ENCODE measurements around the gene CDK5.

The CDK5 gene

GRCh38 chr7:151070574-151070960 lies 12.9 kb upstream of the CDK5 start:
- Histone ChIP-seq H4K20me1 (ENCODE audit: insufficient read depth, low read length) (no peaks in the 10 kb centered on the region), H3K9ac (ENCODE audit: low read length) (no peak overlapping the region), H3K27me3 (ENCODE audit: insufficient read depth, low read length) (no peaks in the 10 kb centered on the region), H3K36me3 (ENCODE audit: insufficient read depth, low read length) (peaks cover 88% of the 10 kb centered on the region), H2AFZ (ENCODE audit: low read length) (no peak overlapping the region), H3K27ac (ENCODE audit: low read depth, low read length, poor library complexity, severe bottlenecking) (no peak overlapping the region), H3K9me2 (ENCODE audit: low read depth, low read length) (no peaks in the 10 kb centered on the region), H3K4me1 (ENCODE audit: insufficient read depth, low read length, severe bottlenecking) (no peaks in the 10 kb centered on the region), H3K4me2 (ENCODE audit: low read length) (no peak overlapping the region), H3K4me3 (ENCODE audit: low read depth, low read length, poor library complexity, severe bottlenecking) (no peak overlapping the region), H3K9me3 (ENCODE audit: low read length) (no peaks in the 10 kb centered on the region), H3F3A (ENCODE audit: insufficient read depth, low read length) (no peaks in the 10 kb centered on the region), H3K79me2 (ENCODE audit: insufficient read depth, low read length) (no peaks in the 10 kb centered on the region)
- TF ChIP-seq EZH2 (IDR thresholded peaks at IDR 0.05; ENCODE audit: borderline replicate concordance, low read length) (no peak), CTCF (IDR thresholded peaks at IDR 0.05; ENCODE audit: low read length) (no peak)

GRCh38 chr7:151069841-151070573 lies 12.3 kb upstream of the CDK5 start:
- no peak overlapping the region for H3K27ac ChIP-seq (ENCODE audit: low read depth, low read length, poor library complexity, severe bottlenecking)
- no peak for TF ChIP-seq EZH2 (IDR thresholded peaks at IDR 0.05; ENCODE audit: borderline replicate concordance, low read length)
- TF ChIP-seq CTCF (IDR thresholded peaks at IDR 0.05; ENCODE audit: low read length), result no peak

DNA sequence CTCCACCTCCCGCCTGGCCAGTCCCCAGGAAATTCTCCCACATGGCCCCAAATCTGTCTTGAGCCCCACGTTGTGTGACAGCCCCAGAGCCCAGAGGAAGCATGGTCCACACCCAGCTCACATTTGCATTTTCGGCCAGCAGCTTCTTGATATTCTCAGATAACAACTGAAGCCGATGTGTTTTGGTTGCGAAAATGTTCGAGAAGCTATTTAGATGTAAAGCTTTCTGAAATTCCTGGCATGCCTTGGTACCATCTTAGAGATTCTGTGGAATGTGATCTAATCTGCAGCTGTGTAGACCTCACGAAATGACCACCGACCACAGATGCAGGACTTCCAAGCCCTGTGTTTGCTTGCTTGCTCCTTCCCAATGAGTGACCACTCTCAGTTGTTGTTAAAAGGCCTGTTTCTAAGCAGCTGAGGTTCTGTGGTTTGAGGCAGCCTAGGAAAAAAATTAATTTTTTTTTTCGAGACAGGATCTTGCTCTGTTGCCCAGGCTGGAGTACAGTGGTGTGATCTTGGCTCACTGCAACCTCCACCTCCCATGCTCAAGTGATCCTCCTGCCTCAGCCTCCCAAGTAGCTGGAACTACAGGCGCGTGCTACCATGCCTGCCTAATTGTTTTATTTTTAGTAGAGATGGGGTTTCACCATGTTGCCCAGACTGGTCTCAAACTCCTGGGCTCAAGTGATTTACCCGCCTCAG lies 10.5 kb upstream of the CDK5 start:
- Histone ChIP-seq H2AFZ (ENCODE audit: low read length) (no peak overlapping the region), H3K9me3 (ENCODE audit: low read length) (no peaks in the 10 kb centered on the region), H3F3A (ENCODE audit: insufficient read depth, low read length) (no peaks in the 10 kb centered on the region), H3K4me1 (ENCODE audit: insufficient read depth, low read length, severe bottlenecking) (no peaks in the 10 kb centered on the region), H3K36me3 (ENCODE audit: insufficient read depth, low read length) (peaks cover 80% of the 10 kb centered on the region), H3K4me3 (ENCODE audit: low read depth, low read length, poor library complexity, severe bottlenecking) (no peak overlapping the region), H3K27ac (ENCODE audit: low read depth, low read length, poor library complexity, severe bottlenecking) (no peak overlapping the region), H3K9ac (ENCODE audit: low read length) (no peak overlapping the region), H3K4me2 (ENCODE audit: low read length) (no peak overlapping the region), H4K20me1 (ENCODE audit: insufficient read depth, low read length) (no peaks in the 10 kb centered on the region), H3K79me2 (ENCODE audit: insufficient read depth, low read length) (no peaks in the 10 kb centered on the region), H3K9me2 (ENCODE audit: low read depth, low read length) (no peaks in the 10 kb centered on the region), H3K27me3 (ENCODE audit: insufficient read depth, low read length) (no peaks in the 10 kb centered on the region)
- no peak for TF ChIP-seq CTCF (IDR thresholded peaks at IDR 0.05; ENCODE audit: low read length)

More at GRCh38 chr7:151069841-151070573, 12.3 kb upstream of the CDK5 start:
- H3F3A ChIP-seq (ENCODE audit: insufficient read depth, low read length), result no peaks in the 10 kb centered on the region
- no peaks in the 10 kb centered on the region for H3K9me2 ChIP-seq (ENCODE audit: low read depth, low read length)
- H3K4me1 ChIP-seq (ENCODE audit: insufficient read depth, low read length, severe bottlenecking), result no peaks in the 10 kb centered on the region
- H3K9ac ChIP-seq (ENCODE audit: low read length), result no peak overlapping the region
- no peaks in the 10 kb centered on the region for H4K20me1 ChIP-seq (ENCODE audit: insufficient read depth, low read length)
- no peaks in the 10 kb centered on the region for H3K27me3 ChIP-seq (ENCODE audit: insufficient read depth, low read length)
- no peak overlapping the region for H2AFZ ChIP-seq (ENCODE audit: low read length)
- no peak overlapping the region for H3K4me2 ChIP-seq (ENCODE audit: low read length)
- H3K9me3 ChIP-seq (ENCODE audit: low read length), result no peaks in the 10 kb centered on the region
- peaks cover 88% of the 10 kb centered on the region for H3K36me3 ChIP-seq (ENCODE audit: insufficient read depth, low read length)
- no peaks in the 10 kb centered on the region for H3K79me2 ChIP-seq (ENCODE audit: insufficient read depth, low read length)
- no peak overlapping the region for H3K4me3 ChIP-seq (ENCODE audit: low read depth, low read length, poor library complexity, severe bottlenecking)
